Nucleus accumbens (tissue), 56 donors: ENCODE measurements around the gene BCL2L13.

Source experiments
- DNase-seq, 56 donors: peaks; one replicate each; lab custom pipeline; 2025; lab: John Stamatoyannopoulos, UW

The BCL2L13 gene

DNA sequence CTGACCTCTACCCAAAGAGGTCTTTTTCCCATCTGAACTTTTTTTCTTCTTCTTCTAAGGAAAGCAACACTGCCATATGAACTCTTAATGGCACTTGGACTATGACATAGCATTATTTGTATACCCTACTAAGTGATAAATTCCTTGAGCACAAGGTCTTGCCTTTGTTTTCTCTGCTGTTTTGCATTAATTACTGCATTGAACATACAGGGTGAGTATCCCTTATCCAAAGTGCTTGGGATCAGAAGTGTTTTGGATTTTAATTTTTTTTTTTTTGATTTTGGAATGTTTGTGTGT, 86.9 kb downstream of the BCL2L13 start:
- no peak for DNase-seq

DNA sequence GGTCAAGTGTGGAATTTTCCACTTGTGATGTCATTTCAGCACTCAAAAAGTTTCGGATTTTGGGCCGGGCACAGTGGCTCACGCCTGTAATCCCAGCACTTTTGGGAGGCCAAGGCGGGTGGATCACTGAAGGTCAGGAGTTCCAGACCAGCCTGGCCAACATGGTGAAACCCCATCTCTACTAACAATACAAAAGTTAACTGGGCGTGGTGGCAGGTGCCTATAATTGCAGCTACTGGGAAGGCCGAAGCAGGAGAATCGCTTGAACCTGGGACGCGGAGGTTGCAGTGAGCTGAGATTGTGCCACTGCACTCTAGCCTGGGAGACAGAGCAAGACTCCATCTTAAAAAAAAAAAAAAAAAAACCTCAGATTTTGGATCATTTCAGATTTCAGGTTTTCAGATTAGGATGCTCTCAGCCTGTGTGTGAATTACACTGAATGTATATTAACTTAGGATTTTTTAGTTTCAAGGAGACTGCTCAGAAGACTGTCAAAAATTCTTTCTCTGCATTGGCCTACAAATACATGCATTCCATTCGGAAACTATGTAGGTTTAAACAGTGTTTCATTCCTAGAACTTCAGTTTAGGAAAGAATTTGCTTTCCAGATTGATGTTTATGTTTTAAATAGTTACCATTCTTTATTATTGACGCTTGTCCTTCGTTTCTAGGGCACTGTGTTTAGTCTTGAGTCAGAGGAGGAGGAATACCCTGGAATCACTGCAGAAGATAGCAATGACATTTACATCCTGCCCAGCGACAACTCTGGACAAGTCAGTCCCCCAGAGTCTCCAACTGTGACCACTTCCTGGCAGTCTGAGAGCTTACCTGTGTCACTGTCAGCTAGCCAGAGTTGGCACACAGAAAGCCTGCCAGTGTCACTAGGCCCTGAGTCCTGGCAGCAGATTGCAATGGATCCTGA, 87.7 kb downstream of the BCL2L13 start:
- DNase-seq = no peak

DNA sequence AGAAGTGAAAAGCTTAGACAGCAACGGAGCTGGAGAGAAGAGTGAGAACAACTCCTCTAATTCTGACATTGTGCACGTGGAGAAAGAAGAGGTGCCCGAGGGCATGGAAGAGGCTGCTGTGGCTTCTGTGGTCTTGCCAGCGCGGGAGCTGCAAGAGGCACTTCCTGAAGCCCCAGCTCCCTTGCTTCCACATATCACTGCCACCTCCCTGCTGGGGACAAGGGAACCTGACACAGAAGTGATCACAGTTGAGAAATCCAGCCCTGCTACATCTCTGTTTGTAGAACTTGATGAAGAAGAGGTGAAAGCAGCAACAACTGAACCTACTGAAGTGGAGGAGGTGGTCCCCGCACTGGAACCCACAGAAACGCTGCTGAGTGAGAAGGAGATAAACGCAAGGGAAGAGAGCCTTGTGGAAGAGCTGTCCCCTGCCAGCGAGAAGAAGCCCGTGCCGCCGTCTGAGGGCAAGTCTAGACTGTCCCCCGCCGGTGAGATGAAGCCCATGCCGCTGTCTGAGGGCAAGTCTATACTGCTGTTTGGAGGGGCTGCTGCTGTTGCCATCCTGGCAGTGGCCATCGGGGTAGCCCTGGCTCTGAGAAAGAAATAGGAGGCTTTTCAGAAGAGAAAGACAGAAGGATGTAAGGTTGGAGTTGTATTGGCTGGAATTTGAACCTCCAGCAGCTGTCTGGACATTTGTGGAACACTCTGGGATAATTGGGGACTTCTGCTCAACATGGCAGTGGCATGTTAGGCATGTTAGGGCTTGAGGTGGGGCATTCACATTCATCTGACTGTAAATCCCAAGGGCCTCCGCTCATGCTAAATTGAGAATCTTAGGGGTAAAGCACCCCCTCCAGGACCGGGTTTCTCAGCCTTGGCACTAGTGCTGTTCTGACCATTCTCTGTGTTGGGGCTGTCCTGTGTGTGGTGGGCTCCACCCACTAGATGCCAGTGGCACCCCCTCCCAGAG, 88.7 kb downstream of the BCL2L13 start:
- DNase-seq = no peak

DNA sequence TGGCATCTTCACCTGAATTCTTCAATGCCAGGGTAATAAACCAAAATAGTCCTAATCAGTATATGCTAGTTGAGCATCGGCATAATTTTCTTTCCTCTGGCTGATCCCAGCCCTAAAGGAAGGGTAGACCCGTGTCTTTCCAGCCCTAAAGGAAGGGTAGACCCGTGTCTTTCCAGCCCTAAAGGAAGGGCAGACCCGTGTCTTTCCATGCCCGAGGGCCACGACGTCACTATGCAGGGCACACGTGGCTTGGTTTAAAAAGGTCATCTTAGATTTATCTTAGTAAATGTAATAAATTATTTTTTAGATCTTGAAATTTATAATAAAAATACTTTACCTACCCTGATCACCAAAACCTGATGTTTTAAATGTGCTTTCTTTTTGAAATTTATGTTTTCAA, 90.2 kb downstream of the BCL2L13 start:
- DNase-seq = no peak

DNA sequence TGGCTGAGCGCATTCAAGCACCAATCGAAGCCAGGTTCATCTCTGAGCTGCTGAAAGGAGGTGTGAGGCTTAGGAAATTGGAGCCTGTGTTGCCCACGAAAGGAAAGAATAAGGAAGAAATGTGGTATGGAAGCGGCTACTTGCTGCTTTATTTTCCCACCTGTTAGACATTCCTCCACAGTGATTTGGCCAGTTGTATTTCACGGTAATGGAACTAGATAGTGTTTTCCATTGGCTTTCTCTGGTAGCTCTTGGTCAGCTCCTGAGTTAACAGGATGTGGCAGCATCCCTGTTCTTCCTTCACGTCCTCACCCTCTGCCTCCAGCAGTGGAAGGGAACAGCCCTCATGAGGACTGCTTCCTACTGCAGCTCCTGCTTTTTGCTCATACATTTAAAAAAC, 91.0 kb downstream of the BCL2L13 start:
- no peak for DNase-seq

DNA sequence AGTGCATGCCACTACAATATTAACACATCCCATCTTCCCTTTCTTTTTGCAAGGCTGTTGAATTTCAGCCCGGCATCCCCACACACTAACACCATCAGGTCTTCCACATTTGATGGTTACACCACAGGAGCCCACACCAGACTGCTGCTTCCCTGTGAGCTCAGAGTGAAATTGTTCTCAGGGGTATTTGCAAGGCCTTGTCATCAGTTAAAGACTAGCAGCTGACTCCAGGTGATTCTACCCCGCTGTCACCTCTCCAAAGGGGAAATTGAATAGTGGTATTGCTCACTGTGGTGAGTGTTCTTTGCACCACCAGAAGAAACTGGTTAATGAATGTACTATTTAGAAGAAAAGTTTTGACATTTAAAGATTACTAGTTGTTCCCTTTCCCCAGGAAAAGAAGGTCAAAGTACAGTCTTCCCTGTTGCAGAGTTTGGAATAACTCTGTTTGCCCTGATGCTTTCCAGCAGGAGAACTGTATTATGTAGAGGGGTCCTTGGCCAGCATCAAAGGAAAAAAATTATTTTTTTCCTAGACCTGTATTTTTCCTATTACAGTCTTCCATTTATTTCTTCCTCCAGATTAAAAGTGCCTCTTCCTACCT, 93.8 kb downstream of the BCL2L13 start:
- DNase-seq = no peak

DNA sequence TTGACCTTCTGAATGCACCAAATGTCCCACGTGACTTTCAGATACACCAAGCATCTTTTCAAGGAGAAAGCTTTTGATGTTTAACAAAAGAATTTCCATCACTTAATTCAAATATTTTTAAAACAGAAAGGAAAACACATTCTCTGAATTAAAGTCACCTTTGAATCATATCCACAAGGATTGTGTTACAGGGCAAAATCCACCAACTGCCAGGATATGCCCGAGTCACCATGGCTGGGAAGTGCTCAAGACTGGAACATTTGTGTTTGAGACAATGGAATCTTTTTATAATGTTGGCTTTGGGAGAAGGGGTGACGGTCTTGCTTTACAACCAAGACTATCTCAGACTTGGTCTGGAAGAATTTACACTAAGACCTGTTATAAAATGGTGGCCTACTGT, 94.9 kb downstream of the BCL2L13 start:
- no peak for DNase-seq

DNA sequence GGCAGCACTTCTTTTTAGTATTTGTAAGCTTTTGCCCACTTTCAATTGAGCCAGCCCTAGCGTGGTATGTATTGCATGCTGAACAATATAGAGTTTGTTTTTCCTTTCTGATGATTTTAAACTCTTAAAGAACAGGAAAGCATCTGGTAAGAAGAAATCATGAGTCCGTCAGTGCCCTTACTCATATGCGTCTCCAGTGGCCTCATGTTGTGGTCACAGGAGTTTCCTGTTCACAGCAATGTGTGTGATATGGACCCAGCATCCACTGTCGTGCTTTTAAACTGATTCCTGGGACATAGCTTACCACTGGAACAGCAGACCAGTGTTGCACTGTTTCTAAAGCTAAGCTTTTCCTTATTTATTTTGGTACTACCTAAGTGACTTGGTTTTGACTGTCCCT, 95.6 kb downstream of the BCL2L13 start:
- DNase-seq = no peak

DNA sequence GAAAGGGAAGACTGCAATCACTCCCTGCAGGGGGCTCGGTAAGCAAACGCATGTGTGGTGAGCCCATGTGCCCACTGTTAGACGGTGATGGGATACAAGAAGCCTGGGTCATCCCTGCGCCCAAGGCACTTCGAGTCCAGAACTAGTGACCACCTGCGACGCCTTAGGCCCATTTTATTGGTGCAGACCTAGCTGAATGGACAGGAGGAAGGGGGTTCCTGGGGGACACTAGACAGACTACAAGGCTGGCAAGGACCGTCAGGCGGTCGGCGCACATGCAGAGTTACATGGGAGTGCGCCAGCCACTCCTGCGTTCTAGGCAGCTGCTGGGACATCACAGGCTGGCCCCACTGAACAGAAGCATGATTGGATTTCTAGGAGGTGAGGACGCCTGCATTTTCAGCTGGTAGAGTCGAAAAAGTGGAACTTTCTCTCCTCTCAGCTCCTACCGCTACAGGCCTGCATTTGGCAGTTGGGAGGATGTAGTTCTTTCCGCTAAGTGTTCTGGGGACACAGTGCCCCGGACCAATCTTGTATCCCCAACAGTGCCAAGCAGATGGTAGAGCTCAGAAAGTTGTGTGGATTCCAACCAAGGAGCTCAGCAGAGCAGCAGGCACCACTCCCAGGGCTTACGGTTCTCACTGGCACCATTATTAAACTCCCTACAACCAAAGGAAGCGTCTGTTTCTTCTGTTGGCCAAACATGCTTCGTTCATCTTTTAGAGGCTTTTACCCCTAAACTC, 100.0 kb downstream of the BCL2L13 start:
- no peak for DNase-seq

DNA sequence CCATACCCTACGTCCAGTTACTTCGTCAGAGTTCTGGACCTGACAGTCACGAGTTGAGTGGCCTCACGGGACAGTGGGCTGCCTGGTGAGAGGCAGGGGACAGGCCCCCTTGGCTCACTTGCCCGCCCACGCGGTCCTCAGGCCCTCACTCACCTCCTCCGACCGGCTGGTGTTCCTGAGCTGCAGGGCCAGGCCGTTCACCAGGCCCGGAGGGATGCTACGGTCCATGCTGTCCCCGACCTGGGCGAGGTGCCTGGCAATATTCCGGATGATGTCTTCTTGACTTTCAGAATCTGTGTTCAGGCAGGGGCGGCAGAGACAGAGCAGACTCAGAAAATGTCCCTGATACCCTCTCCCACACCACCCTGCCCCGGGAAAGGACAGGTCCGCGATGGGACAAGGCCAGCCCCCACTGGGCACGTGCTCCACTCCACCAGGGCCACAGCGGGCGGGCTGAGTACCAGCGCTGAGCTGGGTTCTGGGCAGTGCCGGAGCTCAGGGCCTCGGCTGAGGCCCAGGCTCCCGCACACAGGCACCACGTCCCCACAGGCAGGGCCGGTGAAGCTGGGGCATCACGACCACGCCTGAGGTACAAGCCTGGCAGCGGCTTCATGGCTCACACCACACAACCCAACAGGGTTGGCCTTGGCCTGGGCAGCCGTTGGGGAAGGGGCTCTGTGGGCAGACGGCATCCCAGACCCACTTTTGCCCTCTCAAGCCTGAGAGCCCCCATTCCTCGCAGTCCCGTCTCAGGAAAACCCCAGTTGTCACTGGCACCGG, 100.8 kb downstream of the BCL2L13 start:
- no peak for DNase-seq

DNA sequence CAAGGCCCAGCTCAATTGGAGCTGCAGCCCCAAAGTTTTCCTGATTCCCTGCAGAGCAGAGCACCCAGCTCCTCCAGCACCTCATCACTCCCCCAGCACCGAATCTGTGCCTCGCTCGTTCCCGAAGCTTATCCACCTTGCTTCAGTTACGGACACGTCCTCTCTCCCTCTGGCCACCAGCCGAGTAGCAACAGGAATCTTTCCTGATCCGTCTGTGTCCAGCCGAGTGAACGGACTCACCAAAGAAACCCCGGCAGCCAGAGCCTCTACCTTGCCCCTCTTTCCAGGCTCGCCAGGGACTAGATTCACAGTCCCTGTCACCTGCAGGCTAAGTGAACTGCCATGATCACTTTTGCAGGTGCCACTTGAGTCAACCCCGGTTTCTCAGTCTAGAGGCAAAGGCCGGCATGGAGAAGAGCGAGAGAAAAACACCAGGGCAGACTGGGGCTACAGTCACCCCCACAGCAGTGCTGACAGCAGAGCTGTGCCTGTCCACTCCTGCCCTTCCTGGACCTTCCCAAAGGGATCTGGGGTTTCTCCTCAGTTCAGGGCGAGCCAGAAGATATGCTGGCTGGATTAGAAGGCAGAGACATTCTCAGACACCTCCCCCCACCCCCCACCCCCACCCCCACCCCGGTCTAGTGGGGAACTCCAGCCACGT, 103.4 kb downstream of the BCL2L13 start:
- DNase-seq = peak in 1 of 56 donors; percentile 8

DNA sequence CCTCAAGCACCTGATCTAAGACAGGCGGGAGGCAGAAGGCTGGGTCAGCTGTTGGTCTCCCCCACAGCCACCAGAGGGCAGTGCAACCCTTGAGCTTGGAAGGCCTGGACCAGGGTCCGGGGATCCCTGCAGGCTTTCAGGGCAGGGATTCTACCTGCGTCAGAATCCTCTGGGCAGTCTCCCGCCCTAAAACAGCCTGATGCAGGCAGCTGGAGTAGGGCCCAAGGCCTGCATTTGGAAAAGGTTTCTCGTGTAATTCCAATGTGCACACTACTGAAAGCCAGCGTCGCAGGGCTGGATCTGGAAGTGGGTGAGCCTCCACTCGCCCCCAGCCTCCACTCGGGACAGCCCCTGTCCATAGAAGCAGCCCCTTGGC, 104.0 kb downstream of the BCL2L13 start:
- DNase-seq = peak in 41 of 56 donors; percentile 7 to 73 (median 31)

DNA sequence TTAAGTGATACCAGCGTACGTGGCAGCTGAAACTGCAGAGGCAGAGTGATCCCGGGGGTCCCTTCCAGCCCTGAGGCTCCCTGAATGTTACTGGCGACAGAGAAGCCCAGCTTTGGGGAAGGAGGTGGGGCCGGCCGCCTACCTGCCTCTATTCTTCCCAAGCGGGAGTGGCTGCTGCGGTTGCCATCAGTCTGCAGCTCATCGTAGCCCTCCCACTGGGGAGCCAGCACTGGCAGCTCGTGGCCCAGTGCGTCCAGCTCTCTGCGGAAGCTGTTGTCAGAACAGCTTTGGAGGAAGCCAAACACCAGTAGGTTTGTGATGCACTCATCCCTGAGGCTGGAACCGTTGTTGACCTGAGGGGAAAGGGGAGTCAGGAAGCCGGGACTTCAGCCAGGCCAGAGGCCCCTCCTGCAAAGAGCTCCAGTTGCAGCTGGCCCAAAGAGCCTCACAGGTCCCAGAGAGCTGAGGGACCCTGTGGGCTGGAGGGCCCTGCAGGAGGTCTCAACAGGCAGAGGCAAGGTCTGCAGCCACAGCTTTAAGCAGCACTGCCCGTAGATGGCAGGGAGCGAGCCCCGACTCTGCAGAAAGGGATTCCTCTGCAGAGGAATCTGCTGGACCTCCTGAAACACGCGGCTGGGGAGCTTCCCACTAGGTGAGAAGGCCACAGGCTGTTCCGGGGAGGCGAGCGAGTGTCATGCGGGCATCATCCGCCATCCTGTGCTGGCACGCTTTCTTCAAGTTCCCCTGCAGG, 105.3 kb downstream of the BCL2L13 start:
- no peak for DNase-seq

DNA sequence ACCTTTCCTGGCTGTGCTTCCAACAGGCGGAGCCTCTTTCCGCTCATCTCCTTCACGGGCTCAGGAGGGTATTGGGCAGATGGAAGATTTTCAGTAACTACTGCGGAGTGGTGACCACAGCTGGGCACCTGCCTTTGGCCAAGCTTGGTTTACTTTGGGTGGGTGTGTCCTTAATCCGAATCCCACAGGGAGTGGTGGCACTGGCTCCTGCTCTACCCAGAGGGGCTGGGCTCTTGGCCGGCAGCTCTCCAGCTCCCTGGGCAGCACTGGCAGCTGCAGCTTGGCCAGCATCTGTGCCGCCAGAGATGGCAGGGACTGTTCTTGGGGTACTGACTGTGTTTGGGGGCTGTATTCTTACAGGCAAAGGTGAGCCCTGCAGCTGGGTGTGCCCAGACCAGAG, 105.9 kb downstream of the BCL2L13 start:
- DNase-seq = no peak

DNA sequence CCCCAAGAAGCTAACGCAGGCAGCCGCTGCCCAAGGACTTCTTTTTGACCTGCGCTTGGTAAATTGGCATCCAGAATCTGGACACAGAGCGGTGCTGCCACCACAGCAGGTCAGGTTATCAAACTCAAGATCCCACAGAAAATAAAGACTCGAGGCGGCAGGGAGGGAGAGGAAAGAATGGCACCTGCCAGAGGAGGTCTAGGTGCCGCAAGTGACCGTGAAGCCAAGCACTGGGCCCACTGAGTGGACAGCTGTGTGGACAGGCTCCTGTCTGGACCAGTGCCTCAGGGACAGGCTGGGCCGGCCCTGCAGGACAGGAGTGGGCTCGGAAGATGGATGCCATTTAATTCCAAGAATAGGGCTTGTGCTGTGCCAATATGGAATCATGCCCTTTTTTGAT, 108.4 kb downstream of the BCL2L13 start:
- DNase-seq = no peak

DNA sequence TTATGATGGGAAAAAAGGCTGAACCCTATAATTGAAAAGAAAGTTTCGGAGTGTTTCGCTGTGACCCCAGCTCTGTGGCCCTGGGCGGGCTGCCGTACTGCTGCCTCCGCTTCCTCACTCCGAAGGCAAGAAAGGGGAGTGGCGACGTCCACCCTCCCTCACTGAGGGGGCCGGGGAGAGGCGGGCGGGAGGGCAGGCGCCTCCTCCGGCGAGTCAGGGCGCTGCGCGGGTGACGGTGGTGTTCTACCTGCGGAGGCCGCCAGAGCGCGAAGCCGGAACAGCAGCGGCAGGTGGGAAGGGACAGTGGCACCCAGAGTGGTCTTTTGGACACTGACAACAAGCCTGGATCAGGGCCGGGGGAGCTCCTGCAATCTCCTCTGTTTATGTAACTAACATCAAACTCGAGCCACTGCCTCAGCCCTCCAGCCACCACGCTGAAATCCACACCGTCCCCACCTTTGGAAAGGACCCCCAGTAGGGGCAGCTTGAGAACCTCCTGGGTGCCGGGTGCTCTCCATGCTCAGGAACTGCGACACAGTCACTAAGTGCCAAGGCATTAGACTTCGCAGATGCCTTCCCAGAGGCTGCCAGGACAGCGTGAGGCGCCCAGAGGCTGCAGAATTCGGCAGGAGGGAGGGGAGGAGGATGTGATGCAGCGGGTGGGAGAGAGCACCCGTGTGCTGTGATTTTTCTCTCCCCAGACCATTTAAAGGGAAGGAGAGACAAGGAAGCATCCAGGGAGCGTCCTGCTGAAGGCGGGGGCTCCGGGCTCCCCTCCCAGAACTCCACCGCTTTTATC, 110.2 kb downstream of the BCL2L13 start:
- DNase-seq = no peak

DNA sequence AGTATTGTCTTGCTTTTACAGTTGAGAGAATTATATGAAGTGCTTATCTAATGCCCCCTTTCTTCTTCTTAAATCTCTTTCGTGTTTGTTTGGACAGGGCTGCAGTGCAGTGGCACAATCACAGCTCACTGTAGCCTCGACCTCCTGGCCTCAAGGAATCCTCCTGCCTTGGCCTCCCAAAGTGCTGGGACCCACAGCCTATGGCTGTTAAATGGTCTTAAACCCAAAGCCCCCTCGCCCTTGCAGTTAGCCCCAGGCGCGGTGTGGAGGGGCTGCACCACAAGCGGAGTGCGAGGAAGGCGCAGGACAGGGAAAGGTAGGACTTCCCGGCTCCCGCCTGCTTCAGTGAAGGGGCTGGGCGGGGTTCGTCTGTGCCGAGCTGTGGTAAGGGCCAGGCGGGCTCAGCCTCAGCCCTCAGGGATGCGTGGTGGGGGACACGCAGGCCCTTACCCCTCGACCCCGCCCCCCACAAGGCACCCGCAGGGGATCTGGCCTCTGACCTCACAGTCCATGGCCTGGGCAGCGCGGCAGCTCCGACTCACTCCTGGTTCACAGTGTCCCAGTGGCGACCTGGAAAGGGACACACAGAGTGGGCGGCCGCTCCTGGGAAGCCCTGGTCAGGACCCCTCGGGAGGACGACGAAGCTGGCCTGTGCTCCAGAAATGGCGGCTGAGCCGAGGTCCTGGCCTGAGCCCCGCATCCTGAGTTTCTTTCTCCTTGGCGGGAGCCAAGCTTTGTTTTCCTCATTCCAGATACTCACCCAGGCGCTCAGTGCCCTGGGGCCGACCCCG, 111.2 kb downstream of the BCL2L13 start:
- DNase-seq = no peak
